Fibroblast of gingiva (primary cell): ENCODE results near the gene TMEM209.
"Not testable (repeated sequence)": the region's sequence is repeated elsewhere in the genome, so short reads cannot be mapped to it uniquely, and the experiment has no call there.

Experiments
- DNase-seq: peaks from one replicate; pipeline ENCODE4 v3.0.0-alpha.2; 2011; ENCODE audit warnings: low read depth

TMEM209 gene

DNA sequence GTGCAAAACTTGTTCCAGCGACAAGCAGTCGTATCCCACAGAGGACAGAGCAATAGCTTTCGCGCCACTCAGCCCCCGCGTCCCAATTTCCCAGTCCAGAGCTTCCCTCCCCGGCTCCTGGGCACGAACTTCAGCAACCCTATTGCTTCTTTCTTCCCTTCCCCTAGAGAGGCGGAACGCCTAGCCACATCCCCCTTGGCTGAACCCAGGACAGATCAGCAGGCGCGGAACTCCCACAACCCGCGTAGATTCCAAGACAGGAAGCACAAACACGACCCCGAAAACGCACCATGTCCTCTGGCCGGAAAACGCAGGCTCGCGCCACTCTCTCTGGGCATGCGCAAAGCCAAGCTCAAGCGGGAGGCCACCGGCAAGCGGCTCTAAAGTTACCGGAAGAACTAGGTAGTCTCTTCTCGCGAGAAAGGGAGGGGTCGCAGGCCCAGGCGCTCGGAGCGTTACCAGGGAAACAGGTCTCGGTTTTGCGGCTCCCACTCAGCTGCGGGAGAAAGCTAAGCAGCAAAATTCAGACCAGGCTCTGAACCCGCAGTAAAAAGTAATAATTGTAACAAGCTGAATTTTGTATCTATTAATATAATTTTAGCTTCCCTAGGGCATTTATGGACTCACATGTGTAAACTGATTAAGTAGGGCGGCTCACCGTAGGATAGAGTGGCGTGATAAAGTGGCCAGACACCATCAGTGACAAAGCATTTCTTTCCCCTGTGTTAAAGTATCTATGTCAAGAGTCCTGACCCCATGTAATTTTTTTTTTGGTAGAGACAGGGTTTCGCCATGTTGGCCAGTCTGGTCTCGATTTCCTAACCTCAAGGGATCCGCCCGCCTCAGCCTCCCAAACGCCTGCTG, at the start of gene TMEM209:
TMEM209 (minus strand) TSS at position 323 of the 864 bp plus-strand sequence; CDS start at position 292, 31 bp downstream.
- DNase-seq, result peak; percentile 96

- no peak for DNase-seq
Measured at GRCh38 chr7:130254555-130254954, 49.3 kb upstream of the TMEM209 start.

GRCh38 chr7:130249626-130250025, 44.4 kb upstream of the TMEM209 start:
- not testable (repeated sequence) for DNase-seq

- not testable (repeated sequence) for DNase-seq
Measured at GRCh38 chr7:130248842-130249241, 43.6 kb upstream of the TMEM209 start.

GRCh38 chr7:130246491-130246890, 41.3 kb upstream of the TMEM209 start:
- not testable (repeated sequence) for DNase-seq

DNA sequence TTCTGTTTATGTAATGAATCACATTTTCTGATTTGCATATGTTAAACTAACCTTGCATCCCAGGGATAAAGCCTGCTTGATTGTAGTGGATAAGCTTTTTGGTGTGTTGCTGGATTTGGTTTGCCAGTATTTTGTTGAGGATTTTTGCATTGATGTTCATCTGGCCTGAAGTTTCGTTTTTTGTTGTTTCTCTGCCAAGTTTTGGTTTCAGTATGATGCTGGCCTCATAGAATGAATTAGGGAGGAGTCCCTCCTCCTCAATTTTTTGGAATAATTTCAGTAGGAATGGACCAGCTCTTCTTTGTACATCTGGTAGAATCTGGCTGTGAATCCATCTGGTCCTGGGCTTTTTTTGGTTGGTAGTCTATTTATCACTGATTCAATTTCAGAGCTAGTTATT, 38.3 kb upstream of the TMEM209 start:
- not testable (repeated sequence) for DNase-seq

DNA sequence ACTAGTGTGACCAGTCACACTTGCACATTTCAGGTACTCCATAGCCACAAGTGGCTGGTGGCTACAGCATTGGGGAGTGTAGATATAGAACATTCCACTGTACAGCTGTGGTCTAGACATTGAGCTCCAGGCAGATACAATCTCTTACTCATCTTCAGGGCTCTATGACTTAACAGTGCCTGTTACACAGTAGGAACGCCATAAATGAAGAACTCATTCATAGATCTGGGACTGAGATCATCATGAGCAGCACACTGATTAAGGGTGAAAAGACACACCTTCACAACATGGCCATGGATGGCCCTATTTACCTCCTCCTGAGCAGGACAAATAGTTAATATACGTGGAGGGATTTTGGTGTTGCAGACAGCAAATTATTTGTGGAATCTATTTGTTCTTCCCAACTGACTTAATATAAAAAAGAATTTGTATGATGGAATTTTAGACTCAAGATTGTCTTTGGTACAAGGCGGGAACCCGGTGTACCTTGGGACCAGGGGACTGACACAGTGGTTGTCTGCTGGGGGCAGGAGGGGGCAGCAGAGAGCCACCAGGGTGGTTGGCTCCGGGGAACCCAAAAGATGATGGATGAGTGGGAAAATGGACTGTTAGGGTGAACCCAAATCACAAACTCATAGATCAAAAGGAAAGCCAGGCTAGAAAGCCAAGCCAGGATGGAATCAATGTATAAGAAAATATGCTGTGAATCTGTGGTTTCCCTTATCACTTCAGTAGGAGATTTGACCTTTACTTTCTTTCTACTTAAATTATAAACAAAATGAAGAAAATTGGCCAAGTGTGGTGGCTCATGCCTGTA, 37.2 kb upstream of the TMEM209 start:
- DNase-seq, result peak; percentile 10

DNA sequence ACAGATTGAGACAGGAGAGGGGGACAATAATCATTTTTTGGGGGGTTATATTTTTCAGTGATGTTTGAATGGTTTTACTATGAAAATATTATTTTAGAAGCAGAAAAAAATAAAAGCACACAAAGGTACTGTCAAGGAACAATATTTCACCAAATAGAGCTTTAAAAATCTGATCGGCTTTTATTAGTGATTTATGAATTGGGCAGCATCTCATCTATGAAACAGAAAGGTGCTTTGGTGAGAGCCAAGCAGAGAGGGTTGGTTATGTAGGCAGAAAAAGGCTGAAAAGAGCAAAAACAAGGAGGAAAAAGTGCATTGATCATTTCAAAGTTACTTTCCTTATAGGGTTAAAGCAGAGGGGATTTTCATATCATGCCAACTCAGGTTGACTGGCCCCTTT, 35.0 kb upstream of the TMEM209 start:
- no peak for DNase-seq

DNA sequence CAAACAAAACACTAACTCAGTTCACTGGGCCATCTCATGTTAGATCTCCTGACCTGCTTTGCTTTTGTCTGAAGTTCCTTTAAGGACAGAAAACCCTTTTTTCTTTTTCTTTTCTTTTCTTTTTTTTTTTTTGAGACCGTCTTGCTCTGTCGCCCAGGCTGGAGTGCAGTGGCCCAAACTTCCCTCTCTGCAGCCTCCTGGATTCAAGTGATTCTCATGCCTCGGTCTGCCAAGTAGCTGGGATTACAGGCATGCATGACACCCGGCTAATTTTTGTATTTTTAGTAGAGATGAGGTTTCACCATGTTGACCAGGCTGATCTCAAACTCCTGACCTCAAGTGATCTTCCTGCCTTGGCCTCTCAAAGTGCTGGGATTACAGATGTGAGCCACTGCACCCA, 31.2 kb upstream of the TMEM209 start:
- not testable (repeated sequence) for DNase-seq

DNA sequence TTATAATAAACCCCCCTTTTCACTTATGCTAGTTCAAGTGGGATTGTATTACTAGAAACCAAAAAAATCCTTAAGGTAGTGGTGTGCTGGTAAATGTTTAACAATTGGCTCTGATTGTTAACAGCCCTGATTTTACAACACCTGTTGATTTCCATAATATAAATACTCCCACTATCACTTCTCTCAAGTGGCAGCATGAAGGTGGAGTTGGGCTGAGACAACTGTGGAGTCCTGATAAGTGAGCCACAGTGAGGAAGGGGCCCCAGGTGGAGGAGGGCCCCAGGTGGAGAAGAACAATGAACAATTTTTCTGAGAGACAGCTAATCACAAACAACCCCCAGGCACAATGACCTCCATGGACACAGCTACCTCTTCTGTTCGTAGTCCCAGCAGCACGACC, 28.9 kb upstream of the TMEM209 start:
- DNase-seq, result no peak

- DNase-seq, result no peak
Measured at GRCh38 chr7:130232209-130232608, 27.0 kb upstream of the TMEM209 start.

DNA sequence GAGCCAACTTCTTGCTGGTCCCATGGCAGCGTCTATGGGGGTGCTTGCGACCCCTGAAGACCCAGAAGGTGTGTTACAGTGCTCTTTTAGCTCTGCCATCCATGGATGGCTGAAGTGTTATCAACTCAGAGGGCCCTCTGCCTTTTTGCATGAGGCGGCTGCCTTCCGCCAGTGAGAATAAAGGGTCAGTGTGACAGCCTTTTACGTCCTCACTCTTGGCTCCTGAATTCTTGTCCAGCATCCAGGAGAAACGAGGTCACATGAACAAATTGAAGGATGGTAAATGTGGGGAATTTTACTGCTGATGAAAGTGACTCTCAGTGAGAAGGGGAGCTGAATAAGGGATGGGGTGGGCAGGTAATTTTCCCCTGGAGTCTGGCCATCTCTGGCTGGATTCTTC, 26.6 kb upstream of the TMEM209 start:
- DNase-seq, result no peak

GRCh38 chr7:130229981-130230380, 24.8 kb upstream of the TMEM209 start:
- not testable (repeated sequence) for DNase-seq

DNA sequence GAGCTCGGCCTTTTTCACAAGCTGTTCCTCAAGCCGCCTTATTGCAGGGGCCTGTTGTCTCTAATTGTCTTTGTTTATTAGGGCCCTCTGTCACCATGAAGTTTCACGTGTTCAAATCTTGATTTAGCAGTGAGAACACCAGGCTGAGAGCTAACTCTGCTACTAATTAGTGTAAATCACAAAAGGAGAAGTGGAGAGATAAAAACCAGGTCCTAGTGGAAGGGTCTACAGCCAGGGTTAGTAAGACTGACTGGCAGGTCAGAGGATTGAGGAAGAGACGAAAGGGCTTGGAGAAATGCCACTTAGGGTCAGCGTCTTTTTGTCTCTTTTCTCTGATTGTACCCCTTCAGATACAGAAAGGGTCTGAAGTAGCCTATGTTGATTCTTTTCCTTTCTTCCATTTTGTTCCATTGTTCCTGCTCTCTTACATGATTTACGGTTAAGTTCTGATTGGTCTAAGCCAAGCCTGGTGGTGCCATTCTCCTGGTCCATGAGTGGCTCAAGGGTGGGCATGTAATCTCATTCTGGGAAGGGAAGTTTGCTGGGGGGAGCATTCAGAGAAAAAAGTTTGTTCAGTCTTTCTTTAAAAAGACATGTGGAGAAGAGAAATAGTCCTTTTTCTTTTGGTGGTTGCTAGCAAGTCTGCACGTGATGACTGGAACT, 23.8 kb upstream of the TMEM209 start:
- DNase-seq, result no peak

- DNase-seq, result no peak
Measured at GRCh38 chr7:130227883-130228575, 22.8 kb upstream of the TMEM209 start.

DNA sequence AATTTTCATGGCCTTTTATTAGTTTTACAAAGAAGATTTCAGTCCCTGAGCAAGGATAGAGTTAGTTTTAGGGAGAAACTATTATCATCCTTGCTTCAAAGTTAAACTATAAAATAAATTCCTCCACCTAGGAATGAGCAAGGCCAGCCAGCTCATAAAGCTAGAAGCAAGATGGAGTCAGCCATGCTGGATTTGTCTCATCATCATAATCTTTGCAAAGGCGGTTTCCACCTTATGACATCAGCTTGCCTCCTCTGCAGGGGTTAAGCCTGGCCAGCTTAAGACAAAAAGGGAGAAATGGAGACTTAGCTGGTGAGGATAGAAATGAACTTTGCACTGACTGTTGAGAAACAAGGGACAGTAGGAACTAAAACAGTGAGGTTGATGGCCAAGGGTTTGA, 21.1 kb upstream of the TMEM209 start:
- no peak for DNase-seq

GRCh38 chr7:130224923-130225322, 19.7 kb upstream of the TMEM209 start:
- DNase-seq, result not testable (repeated sequence)

DNA sequence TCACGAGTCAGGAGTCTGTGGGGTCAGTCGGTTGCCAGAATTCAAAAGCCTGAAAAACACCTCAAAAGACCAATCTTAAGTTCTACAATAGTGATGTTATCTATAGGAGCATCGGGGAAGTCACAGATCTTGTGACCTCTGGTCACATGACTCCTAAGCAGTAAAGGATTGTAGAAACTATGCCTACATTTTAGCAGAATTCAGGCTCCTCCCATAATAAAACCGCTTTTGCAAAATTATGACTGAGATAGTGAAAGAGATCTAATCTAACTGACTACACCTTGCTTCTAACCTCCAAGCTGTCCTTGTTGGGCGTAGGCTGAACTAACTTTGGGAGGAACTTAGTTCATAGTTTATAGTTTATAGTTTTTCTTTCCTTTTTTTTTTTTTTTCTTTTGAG, 19.0 kb upstream of the TMEM209 start:
- no peak for DNase-seq

DNA sequence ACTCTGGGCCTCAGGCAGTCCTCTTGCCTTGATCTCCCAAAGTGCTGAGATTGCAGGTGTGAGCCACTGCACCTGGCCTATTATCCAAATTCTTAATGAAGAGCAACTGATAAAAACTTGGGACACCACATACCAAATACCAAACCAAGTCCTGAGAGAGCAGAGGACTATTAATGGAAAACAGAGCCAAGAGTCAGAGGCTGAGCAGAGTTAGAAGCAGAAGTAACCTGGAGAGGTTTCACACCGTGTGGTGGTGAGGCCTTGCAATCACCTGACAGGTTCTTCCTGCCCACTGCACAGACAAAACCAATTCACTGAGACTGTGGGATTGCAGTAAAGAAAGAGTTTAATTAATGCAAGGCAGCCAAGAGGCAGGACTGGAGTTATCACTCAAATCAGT, 18.4 kb upstream of the TMEM209 start:
- DNase-seq, result no peak

DNA sequence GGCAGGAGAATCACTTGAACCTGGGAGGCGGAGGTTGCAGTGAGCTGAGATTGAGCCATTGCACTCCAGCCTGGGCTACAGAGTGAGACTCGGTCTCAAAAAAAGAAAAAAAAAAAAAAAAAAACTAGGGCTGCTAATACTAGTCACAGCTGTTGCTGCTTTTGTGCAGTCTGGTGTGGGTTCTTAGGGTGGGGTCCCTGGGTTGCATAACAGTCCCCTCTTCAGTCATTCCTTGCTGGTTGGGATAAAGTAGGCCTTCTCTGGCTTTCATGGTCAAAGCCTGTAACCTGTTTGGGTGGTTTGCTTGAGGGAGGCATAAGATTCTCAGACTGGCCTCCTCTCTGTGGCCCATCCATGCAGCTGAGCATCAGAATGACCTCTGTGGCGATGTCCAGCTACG, 16.5 kb upstream of the TMEM209 start:
- no peak for DNase-seq

DNA sequence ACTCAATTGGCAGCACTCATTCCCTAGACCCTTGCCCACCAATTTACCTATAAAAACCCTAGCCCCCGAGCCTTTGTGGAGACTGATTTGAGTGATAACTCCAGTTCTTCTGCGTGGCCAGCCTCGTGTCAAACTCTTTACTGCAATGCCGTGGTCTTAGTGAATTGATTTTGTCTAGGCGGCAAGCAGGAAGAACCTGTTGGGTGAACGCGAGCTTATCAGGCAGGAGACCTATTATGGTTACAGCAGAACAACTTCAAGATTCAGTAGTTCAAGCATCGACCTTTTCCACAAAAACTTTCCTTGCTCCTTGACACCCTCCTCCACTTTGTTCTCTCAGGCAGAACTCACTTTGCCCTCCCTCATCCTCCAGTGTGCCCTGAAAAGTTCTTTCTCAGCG, 14.7 kb upstream of the TMEM209 start:
- DNase-seq, result no peak
